T follicular helper cell (primary cell): Measurements from ENCODE around the gene AGA.

Experiments used
- DNase-seq: peaks from one replicate; pipeline ENCODE4 v3.0.0-alpha.2; 2020; ENCODE audit warnings: low read depth

AGA gene

DNA sequence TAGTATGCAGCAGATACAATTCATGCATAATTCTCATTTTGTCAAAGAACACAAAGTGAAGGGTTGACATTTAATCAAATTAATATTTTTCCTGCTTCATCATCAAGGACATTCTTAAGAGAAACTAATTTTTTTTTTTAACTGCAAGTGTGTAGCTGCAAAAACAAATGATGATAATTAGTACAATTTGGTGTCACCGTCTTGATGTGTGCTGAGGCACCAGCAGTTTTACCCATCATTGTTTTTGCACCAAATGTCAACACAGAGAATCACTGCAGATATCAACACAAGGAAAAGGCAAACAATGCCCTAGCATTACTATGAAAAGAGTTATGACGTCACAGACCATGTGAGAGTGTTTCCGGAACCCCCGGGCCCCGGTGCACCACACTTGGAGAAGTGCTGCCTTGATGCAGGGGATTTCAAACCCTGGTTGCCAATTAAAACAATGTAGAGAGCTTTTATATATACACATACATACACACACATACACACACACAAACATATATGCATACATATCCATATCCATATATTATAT is 55.9 kb downstream of the AGA start:
- no peak for DNase-seq

- DNase-seq = no peak
Measured at GRCh38 chr4:177385576-177386277, 56.5 kb downstream of the AGA start.

DNA sequence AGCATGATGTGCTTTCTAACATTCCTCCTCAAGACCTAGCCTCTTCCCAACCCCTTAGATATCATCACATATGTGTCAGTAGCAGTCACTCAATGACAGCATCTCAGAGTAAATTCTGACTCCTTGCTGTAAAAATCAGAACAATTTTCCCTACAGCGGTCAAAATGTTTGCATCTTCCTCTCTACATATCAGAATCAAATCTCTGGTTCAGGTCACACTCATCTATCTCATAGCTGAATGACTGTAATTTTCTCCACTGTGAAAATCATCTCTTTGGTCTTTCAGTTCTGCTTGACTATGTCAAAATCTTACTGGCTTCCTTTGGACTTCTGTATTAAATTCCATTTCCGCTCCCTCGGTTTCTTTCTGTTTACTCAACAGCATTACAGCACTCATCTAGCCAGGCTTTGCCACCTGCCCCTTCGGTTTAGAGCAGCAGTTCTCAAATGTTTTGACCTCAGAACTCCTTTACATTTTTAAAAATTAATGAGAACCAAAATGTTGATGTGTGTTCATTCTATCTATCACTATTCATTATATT is 57.3 kb downstream of the AGA start:
- no peak for DNase-seq

DNA sequence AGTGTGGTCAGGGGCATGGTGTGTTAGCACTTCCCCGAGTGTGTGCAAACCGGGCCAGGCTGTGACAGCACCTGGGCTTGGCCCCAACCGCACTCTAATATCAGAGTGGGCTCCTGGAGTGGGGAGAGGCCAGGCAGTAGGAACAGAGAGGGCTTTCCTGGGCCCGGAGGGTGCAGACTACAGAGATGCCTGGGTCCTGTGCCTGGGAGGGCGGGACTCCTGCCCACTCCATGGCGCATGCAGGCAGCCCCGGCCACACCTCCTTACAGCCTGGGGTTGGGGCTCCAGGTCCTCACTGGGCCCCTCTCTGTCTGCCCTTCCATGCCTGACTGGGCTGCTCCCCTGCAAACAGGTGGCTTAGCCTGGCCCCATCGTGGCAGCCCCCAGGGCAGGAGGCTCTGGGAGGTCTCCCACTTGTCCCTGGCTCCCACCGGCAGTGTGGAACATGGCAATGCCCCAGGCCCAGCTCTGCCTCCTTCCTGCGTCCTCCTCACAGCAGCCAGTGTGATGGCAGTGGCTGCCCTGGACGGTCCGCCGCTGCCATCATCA is 60.4 kb downstream of the AGA start:
- DNase-seq = no peak
